Measurements from ENCODE around the gene BATF3. TPM values are rescaled to one million over a fixed set of nuclear protein-coding genes. Genes with fewer than 3 reads are reported as not detected.
"Not testable (repeated sequence)": the region's sequence is repeated elsewhere in the genome, so short reads cannot be mapped to it uniquely, and the experiment has no call there.

The BATF3 gene, protein sequence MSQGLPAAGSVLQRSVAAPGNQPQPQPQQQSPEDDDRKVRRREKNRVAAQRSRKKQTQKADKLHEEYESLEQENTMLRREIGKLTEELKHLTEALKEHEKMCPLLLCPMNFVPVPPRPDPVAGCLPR
- total RNA-seq, result 1 to 10 TPM in 2 of 4 donors, under 1 TPM in 2; 0.49 to 3.1 (median 0.94) TPM
- 0.75 TPM for polyA plus RNA-seq
- long read RNA-seq, donor 1, result 0 reads
- long read RNA-seq, donor 2, partial matches to known transcripts, result 0 of 1 reads
- long read RNA-seq, donor 2, other reads (novel, unspliced or antisense), result 0 of 1 reads
- long read RNA-seq, donor 3, partial matches to known transcripts, result 0 of 1 reads
- long read RNA-seq, donor 3, other reads (novel, unspliced or antisense), result 0 of 1 reads
- long read RNA-seq, donor 4, result 0 reads

DNA sequence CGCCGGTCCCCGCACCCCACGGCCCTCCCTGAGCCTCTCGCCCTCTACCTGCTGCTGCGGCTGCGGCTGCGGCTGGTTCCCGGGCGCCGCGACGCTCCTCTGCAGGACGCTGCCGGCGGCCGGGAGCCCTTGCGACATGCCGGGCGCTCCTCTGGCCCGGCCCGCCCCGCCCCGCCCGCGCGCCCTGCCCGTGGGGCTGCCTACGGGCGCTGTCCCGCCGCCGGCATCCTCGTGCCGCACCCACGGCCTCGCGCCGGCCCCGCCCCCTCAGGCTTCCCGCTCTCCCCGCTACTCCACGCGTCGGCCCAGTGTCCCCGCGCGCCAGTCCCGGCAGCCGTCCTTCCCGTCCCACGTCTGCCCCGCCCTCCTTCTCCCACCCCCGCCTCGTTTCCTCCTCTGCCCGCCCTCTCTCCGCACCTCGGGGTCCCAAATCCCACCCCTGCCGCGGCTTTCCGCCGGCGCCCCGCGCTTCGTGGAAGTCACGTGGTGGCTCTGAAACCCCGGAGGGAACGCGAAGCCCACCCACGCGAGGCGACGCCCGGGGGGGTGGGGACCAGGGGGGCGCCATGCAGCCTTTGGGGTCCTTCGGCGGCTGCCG is at the start of gene BATF3:
Gene BATF3, minus strand, starts transcription at position 216 of the 598 bp plus-strand sequence. Its CDS starts 78 bp downstream, at position 138.
- ATAC-seq, result peak; percentile 79 to 83
- Histone ChIP-seq H3K27me3 (ENCODE audit: control insufficient read depth, insufficient read depth) (no peaks in the 10 kb centered on the region), H3K4me1 (ENCODE audit: control insufficient read depth, insufficient read depth, low read length) (no peaks in the 10 kb centered on the region), H3K9me3 (ENCODE audit: control insufficient read depth, low read length) (no peaks in the 10 kb centered on the region), H3K27ac (ENCODE audit: low read length) (peak within 1 kb of the TSS; percentile 46), H3K4me3 (ENCODE audit: low read length) (peak within 1 kb of the TSS; percentile 57)
- DNase-seq, result peak; percentile 73 to 86 (median 81)
- intact Hi-C loops (cut with DNase I), result no loop called here
- 1% methylated on average over 78 of the region's 79 CpGs for WGBS

DNA sequence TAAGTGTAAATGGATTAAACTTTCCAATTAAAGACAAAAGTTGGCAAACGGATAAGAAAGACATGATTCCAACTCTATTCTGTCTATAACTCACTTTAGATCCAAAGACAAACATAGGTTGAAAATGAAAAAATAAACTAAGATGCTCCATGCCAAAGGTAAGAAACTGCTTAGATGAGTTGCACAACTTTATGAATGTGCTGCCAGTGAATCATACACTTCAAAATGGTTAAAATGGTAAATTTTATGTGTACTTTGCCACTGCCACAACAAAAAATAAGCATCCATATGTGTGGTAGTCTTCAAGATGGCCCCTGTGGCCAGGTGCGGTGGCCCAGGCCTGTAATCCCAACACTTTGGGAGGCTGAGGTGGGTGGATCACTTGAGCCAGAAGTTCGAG is 46.9 kb upstream of the BATF3 start:
- H3K4me1 ChIP-seq (ENCODE audit: control insufficient read depth, insufficient read depth, low read length), result peaks cover 2% of the 10 kb centered on the region
- intact Hi-C loops (cut with DNase I), result no loop called here
- no peak overlapping the region for H3K4me3 ChIP-seq (ENCODE audit: low read length)
- no peak for ATAC-seq
- no peaks in the 10 kb centered on the region for H3K9me3 ChIP-seq (ENCODE audit: control insufficient read depth, low read length)
- 98% methylated on average over 3 of the region's 3 CpGs for WGBS
- DNase-seq, result no peak
- H3K27me3 ChIP-seq (ENCODE audit: control insufficient read depth, insufficient read depth), result no peaks in the 10 kb centered on the region
- no peak overlapping the region for H3K27ac ChIP-seq (ENCODE audit: low read length)

DNA sequence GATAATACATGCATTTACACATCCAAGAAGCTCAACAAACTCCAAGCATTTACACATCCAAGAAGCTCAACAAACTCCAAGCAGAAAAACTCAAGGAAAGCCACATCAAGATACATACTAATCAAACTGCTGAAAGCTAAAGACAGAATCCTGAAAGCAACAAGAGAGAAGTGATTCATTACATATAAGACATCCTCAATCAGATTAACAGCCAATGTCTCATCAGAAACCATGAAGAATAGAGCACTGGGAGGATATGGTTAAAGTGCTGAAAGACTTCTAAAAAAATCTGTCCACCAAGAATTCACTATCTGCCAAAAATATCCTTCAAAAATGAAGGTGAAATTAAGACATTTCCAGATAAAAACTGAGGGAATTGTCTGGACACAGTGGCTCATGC is 45.7 kb upstream of the BATF3 start:
- ATAC-seq (no peak), DNase-seq (no peak)
- Histone ChIP-seq H3K27ac (ENCODE audit: low read length) (no peak overlapping the region), H3K9me3 (ENCODE audit: control insufficient read depth, low read length) (no peaks in the 10 kb centered on the region), H3K4me1 (ENCODE audit: control insufficient read depth, insufficient read depth, low read length) (peaks cover 2% of the 10 kb centered on the region), H3K4me3 (ENCODE audit: low read length) (no peak overlapping the region), H3K27me3 (ENCODE audit: control insufficient read depth, insufficient read depth) (no peaks in the 10 kb centered on the region)
- intact Hi-C loops (cut with DNase I), result no loop called here

DNA sequence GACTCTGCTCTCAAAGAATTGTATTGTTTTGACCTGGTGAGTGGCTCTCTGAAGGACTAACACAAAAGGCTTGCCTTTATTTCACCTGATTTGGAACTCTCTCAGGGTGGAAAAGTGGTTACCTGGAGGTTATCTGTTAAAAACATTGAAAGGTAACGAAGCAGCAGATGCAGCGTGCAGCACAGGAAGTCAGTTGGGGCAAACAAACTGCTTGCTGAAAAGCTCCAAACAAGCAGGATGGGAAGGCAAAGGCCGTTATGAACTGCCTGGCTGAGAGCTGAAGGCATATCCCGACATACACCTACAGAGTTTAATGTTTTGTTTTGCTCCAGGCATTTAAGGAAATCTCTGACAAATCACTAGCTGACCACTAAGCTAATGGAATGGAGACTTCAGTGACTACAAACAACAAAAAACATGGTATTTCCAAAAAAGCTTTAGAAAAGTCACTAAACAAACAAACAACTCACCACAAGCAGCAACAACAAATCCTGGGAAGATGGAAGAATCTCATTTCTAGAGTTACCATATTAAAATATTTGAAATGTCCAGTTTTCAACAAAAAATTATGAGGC is 44.3 kb upstream of the BATF3 start:
- intact Hi-C loops (cut with DNase I), result no loop called here
- WGBS, result 89% methylated on average over 4 of the region's 4 CpGs
- no peak overlapping the region for H3K4me3 ChIP-seq (ENCODE audit: low read length)

DNA sequence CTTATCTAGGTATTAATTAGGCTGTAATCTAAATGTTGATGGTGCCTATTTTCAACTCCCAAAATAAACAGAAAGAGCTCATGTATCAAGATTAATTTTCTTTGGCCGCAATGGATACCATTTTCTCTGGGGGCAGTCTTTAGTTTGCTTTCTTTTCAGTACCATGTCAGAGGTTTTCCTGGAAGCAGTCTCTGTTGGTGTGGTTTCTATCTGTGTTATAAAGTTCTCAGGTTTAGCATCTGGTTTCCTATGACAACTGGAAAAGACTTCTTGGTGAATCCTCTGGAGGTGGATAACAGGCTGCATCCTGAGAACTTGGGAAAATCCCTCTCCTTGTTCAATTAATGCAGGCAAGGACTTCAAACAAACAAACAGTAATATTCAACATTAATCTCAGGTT is 38.7 kb upstream of the BATF3 start:
- DNase-seq (no peak), ATAC-seq (no peak)
- Histone ChIP-seq H3K27me3 (ENCODE audit: control insufficient read depth, insufficient read depth) (no peaks in the 10 kb centered on the region), H3K4me1 (ENCODE audit: control insufficient read depth, insufficient read depth, low read length) (no peaks in the 10 kb centered on the region), H3K4me3 (ENCODE audit: low read length) (no peak overlapping the region), H3K27ac (ENCODE audit: low read length) (no peak overlapping the region), H3K9me3 (ENCODE audit: control insufficient read depth, low read length) (no peaks in the 10 kb centered on the region)
- intact Hi-C loops (cut with DNase I), result no loop called here
- WGBS, result 57% methylated on average over 1 of the region's 1 CpG

More for the DNA sequence above, 44.3 kb upstream of the BATF3 start:
- no peak for ATAC-seq
- H3K9me3 ChIP-seq (ENCODE audit: control insufficient read depth, low read length), result no peaks in the 10 kb centered on the region
- no peak overlapping the region for H3K27ac ChIP-seq (ENCODE audit: low read length)
- DNase-seq, result no peak
- H3K4me1 ChIP-seq (ENCODE audit: control insufficient read depth, insufficient read depth, low read length), result no peaks in the 10 kb centered on the region
- no peaks in the 10 kb centered on the region for H3K27me3 ChIP-seq (ENCODE audit: control insufficient read depth, insufficient read depth)

DNA sequence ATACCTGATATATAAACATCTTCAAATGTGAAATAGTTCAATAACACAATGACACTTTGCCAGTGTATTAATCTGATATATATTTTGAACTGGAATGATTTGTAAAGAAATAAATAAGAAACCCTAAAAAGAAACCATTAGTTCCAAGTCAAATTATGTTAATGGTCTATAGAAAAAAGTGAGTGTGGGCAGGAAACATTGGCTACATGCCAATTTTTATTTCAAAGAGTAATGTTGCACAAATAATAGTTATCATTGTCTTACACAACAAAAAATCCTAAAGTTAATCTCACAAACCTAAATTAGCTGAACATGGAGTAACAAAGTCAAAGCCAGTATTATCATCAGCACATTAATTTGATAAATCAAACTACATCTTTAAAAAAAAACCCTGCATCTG is 37.9 kb upstream of the BATF3 start:
- no peak for ATAC-seq
- Histone ChIP-seq H3K4me3 (ENCODE audit: low read length) (no peak overlapping the region), H3K9me3 (ENCODE audit: control insufficient read depth, low read length) (no peaks in the 10 kb centered on the region)

DNA sequence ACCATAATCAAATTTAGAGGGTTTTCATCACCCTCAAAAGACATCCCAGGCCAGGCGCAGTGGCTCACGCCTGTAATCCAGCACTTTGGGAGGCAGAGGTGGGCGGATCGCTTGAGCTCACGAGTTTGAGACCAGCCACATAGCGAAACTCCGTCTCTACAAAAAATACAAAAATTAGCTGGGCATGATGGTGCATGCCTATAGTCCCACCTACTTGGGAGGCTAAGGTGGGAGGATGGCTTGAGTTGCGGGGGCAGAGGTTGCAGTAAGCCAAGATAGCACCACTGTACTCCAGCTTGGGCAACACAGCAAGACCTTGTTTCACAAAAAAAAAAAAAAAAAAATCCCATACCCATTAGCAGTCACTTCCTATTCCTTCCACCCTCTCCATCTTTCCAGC is 33.5 kb upstream of the BATF3 start:
- ATAC-seq, result no peak
- intact Hi-C loops (cut with DNase I), result no loop called here
- DNase-seq, result no peak
- H3K4me3 ChIP-seq (ENCODE audit: low read length), result no peak overlapping the region
- 99% methylated on average over 8 of the region's 8 CpGs for WGBS
- no peaks in the 10 kb centered on the region for H3K27me3 ChIP-seq (ENCODE audit: control insufficient read depth, insufficient read depth)
- no peaks in the 10 kb centered on the region for H3K4me1 ChIP-seq (ENCODE audit: control insufficient read depth, insufficient read depth, low read length)
- no peaks in the 10 kb centered on the region for H3K9me3 ChIP-seq (ENCODE audit: control insufficient read depth, low read length)
- no peak overlapping the region for H3K27ac ChIP-seq (ENCODE audit: low read length)

More for the DNA sequence above, 37.9 kb upstream of the BATF3 start:
- Histone ChIP-seq H3K4me1 (ENCODE audit: control insufficient read depth, insufficient read depth, low read length) (no peaks in the 10 kb centered on the region), H3K27ac (ENCODE audit: low read length) (no peak overlapping the region), H3K27me3 (ENCODE audit: control insufficient read depth, insufficient read depth) (no peaks in the 10 kb centered on the region)
- no peak for DNase-seq
- intact Hi-C loops (cut with DNase I), result no loop called here

DNA sequence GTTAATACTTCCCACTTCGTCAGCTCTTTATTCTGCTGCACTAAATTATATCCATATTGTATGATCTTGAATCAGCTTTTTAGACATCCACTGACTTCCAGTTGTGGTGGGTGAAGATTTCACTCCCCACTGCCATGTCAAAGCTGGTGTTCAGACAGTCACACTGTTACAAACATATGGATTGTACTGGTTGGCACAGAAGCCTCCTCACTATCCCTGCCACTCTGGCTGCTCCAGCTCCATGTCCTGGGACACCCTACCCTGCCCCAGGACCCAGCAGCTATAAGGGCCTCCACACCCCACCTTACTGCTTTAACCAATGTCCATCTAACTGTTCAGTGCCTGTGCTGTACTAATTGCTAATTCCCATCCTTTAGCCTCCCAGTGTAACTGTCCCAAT is 32.0 kb upstream of the BATF3 start:
- ATAC-seq, result no peak

DNA sequence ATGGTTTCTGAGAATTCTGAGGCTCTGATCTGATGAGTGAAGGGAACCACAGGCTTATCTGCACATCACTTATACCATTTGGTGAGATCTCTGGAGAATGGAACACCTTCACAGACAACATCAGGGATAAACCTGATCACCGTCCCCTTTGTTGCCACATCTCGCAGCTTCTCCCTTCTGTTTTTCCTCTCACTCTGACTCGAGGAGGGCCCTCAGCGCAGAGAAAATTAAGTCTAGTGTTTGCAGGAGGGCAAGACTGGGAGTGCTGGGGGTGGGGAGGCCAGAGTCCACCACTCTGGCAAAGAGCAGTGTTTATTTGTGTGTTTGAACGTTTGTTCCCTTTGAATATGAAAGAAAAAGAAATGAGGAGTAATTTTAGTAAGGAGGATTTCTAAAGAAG is 29.0 kb upstream of the BATF3 start:
- Histone ChIP-seq H3K27me3 (ENCODE audit: control insufficient read depth, insufficient read depth) (no peaks in the 10 kb centered on the region), H3K4me1 (ENCODE audit: control insufficient read depth, insufficient read depth, low read length) (no peaks in the 10 kb centered on the region), H3K27ac (ENCODE audit: low read length) (no peak overlapping the region), H3K9me3 (ENCODE audit: control insufficient read depth, low read length) (no peaks in the 10 kb centered on the region), H3K4me3 (ENCODE audit: low read length) (no peak overlapping the region)
- ATAC-seq (no peak), DNase-seq (no peak)
- WGBS, result 78% methylated on average over 5 of the region's 5 CpGs
- intact Hi-C loops (cut with DNase I), result no loop called here

More for the DNA sequence above, 32.0 kb upstream of the BATF3 start:
- DNase-seq, result no peak
- intact Hi-C loops (cut with DNase I), result no loop called here
- Histone ChIP-seq H3K27me3 (ENCODE audit: control insufficient read depth, insufficient read depth) (no peaks in the 10 kb centered on the region), H3K27ac (ENCODE audit: low read length) (no peak overlapping the region), H3K9me3 (ENCODE audit: control insufficient read depth, low read length) (no peaks in the 10 kb centered on the region), H3K4me3 (ENCODE audit: low read length) (no peak overlapping the region), H3K4me1 (ENCODE audit: control insufficient read depth, insufficient read depth, low read length) (no peaks in the 10 kb centered on the region)
- WGBS, result 94% methylated on average over 1 of the region's 1 CpG

DNA sequence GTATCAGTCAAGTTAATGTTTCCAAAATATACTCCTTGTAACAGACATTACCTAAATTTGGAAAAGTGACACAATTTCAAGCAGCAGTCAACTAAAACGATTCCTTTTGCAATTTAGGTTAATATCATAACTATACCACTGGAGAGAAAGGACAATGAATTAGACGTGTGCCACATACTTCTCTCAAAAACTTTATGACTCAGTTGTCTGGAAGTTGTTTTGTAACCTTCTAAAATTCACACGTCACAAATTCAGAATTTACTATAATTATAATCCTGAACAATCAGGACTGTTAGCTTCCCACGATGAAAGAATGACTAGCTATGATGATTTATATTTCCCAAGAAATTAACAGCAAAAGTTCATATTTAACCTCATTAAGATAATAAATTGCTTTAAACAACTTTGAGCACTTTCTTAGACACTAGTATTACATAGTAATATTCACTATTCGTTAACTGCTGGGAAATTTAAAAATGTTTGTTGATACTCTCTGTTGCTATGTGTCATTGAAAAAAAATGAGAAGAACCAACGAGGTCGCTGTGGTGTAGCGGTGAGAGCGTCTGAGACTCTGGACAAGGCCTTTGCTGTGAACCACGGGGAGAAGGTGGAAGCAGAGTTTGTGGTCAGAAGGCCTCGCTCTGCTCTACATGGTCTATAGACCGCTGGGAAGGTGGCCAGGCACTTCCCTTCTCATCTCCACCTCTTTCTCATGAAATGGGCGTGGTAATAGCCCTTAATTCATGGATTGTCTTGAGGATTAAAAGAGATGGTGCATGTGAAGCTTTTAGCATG is 27.9 kb upstream of the BATF3 start:
- no peak for DNase-seq
- no peak overlapping the region for H3K4me3 ChIP-seq (ENCODE audit: low read length)
- H3K27ac ChIP-seq (ENCODE audit: low read length), result no peak overlapping the region
- no peaks in the 10 kb centered on the region for H3K4me1 ChIP-seq (ENCODE audit: control insufficient read depth, insufficient read depth, low read length)
- no peak for ATAC-seq
- WGBS, result 77% methylated on average over 13 of the region's 13 CpGs
- no peaks in the 10 kb centered on the region for H3K27me3 ChIP-seq (ENCODE audit: control insufficient read depth, insufficient read depth)
- no peaks in the 10 kb centered on the region for H3K9me3 ChIP-seq (ENCODE audit: control insufficient read depth, low read length)
- intact Hi-C loops (cut with DNase I), result no loop called here

DNA sequence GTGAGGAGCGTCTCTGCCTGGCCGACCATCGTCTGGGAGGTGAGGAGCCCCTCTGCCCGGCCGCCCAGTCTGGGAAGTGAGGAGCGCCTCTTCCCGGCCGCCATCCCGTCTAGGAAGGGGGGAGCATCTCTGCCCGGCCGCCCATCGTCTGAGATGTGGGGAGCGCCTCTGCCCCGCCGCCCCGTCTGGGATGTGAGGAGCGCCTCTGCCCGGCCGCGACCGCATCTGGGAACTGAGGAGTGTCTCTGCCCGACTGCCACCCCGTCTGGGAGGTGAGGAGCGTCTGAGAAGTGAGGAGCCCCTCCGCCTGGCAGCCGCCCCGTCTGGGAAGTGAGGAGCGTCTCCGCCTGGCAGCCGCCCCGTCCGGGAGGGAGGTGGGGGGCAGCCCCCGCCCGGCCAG is 25.0 kb upstream of the BATF3 start:
- DNase-seq; H3K27me3 ChIP-seq (ENCODE audit: control insufficient read depth, insufficient read depth); H3K9me3 ChIP-seq (ENCODE audit: control insufficient read depth, low read length); intact Hi-C loops (cut with DNase I); H3K4me3 ChIP-seq (ENCODE audit: low read length); ATAC-seq; H3K27ac ChIP-seq (ENCODE audit: low read length); H3K4me1 ChIP-seq (ENCODE audit: control insufficient read depth, insufficient read depth, low read length): not testable (repeated sequence)
- WGBS, result 93% methylated on average over 34 of the region's 34 CpGs

All from right cardiac atrium (tissue), 5 donors.